CD4-positive, alpha-beta T cell treated with Interleukin-17A for 1 hour (primary cell): Measurements from ENCODE around the gene PHF20.
"Not testable (repeated sequence)": the region's sequence is repeated elsewhere in the genome, so short reads cannot be mapped to it uniquely, and the experiment has no call there.

Experiments used
- DNase-seq: peaks from one replicate; pipeline ENCODE4 v3.0.0-alpha.2; 2020

Gene PHF20

DNA sequence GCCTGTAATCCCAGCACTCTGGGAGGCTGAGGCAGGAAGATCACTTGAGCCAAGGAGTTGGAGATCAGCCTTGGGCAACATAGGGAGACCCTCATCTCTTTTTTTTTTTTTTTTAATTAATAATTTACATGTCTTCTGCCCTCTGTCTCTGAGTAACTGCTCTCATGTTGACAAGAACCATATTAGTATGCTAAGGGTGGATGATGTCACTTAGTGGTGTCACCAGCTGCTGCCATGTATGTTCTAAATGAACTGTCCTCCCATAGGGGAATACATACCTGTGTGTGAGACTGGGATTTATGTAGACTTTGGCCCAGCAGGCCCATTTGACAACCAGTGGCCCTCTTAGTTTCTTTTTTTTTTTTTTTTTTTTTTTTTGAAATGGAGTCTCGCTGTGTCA lies 116.8 kb downstream of the PHF20 start:
- DNase-seq = no peak

DNA sequence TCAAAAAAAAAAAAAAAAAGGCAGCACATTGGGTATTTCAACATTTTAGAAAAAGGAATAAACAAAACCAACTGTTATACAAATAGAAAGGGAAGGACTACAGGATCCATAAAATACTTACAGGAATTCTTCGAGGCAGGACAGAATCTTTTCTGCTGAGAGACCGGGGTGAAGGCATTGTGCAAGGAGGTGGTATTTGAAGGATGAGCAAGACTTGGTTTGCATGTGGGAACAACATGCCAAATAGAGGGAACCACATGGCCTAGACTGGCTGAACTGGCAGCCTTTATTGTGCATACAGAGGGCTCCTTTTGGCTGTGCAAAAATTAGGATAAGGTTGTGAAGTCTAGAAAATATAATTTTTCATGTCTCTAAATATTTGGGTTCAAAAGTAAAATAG lies 119.6 kb downstream of the PHF20 start:
- no peak for DNase-seq

DNA sequence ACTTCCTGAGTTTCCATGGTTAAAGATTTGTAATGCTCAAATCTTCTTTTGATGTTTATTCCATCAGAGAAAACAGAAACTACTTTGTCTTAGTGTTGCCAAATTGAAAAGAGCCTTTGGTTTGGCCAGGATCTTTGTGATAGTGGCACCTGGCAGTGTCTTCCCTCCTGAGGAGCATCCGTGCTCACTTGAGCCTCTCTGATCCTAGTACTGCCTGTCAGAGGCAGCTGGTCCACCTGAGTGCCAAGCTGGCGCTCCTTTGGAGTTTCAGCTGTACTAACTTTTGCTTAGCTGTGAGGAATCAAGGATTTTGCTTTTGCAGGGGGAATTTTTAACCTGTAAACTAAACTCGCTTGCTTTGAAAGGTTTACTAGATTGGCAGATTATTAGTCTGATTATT lies 121.1 kb downstream of the PHF20 start:
- no peak for DNase-seq

DNA sequence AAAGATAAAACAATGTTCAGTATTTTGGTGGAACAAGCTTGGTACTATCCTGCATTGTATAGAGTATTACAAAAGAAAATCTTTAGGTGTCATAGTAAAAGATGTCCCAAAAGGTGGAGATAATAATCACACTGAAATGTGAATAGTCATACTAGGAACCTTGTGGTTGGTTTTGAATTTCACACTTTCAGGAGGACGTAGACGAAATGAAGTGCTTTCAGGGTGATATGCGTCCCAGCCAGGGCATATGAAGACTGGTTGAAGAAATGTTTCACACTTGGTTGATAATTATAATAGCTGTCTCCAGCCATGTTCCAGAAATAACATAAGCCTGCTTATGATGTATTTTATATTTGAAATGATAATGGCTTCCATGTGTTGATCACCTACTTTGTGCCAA lies 122.1 kb downstream of the PHF20 start:
- DNase-seq = no peak

DNA sequence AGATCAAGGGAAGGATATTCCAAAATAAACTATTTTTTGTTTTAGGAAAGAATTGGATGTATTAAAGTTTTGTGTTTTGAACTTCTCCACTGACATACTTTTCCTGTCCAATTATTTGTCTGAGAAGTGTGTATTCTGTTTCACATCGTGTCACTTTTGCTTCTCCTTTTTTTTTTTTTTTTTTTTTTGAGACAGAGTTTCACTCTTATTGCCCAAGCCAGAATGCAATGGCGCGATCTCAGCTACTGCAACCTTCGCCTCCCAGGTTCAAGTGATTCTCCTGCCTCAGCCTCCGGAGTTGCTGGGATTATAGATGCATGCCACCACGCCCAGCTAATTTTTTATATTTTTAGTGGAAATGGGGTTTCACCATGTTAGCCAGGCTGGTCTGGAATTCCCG lies 123.7 kb downstream of the PHF20 start:
- DNase-seq = not testable (repeated sequence)

DNA sequence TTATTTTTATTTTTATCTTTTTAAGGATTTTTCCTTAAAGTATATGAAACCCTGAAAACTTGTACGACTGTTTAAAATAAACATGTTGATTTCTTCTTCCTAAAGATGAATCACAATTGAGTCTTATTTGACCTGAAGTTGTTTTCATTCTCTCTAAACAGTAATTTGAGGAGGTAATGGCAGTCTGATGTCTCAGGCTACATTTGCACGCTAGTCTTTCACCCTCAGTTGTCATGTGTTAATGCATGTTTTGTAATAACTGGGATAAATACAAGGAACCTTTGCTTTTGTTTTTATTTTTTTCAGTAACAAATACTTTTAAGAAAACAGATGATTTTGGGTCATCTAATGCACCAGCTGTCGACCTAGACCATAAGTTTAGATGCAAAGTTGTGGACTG lies 127.2 kb downstream of the PHF20 start:
- DNase-seq = no peak

DNA sequence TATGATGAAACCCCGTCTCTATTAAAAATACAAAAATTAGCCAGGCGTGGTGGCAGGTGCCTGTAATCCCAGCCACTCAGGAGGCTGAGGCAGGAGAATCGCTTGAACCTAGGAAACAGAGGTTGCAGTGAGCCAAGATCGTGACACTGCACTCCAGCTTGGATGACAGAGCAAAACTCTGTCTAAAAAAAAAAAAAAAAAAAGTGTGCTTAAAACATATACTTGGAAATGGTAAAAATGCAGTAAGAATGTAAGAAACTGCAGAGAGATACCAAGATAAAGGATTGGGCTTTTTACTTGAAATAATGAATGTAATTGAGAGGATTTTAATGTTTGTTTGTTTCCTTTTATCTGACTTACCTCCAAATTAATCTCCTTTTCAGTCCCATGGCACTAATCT lies 129.4 kb downstream of the PHF20 start:
- DNase-seq = not testable (repeated sequence)

DNA sequence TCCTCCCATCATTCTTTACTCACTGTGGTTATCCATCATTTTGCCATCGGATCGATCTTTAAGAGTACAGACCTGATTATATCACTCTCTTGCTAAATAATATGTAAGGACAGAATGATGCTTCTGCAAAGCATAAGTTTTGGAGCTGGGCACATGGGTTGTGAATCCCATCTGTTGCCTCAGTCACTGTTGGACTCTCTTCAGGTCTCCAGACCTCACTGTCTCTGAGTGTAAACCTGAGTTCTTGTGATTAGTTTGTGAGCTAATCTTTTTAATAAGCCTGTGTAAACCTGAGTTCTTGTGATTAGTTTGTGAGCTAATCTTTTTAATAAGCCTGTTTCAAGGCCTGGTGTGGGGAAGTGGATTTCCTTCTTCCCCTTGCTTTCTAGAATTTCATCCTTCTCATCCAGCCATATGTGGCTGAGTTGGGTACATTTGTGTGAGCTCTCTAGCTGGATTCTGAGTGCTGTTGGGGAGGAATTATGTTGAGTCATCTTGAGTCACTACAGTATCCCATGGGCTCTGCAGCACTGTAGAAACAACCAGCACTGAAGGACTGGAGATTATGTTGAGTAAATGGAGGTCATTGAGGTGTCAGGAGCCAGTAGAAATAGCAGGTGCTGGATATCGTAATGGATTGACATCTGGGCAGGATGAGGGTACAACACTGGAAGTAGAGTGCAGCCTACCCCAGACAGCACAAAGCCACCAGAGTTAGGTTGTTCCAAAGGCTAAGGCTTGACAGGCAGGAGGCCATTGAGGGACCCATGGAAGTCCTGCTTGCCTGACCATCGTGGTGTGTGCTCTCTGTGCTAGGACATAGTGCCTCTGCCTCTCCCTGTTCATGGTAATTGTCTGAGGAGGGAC lies 130.1 kb downstream of the PHF20 start:
- DNase-seq = no peak

DNA sequence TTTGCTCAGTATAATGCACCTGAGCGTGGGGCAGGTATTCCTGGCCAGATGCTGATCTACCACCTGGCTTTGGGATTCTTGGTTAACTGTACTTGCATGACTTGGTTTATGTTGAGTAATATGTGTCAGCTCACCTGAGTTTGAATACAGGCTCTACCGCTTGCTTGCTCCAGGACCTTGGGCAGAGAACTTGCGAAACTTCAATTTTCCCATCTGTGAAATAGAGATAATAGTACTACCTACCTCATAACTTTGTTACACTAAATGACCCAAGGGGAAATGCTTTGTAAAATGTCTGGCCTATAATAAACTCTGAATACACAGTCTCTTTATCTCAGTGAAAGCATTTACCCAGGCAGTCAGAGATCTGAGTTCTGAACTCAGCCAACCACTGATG lies 130.7 kb downstream of the PHF20 start:
- DNase-seq = no peak

DNA sequence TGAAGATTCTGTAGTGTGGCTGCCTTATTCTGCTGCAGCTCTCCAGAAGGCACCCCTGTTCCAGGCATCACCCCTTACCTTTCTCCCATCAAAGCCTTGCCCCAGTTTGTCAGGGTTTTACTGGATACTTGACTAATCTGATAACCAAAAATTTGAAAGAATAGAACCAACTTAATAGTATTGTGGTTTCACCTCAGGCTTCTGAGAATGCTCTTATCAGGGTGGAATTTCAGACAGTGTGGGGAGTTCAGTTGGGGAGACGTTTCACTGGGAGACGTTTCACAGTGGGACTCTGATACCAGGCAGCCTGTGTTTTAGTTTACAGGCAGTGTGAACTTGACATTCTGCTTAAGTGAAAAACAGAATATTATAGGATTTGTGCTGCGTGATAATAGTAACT lies 132.0 kb downstream of the PHF20 start:
- DNase-seq = no peak

DNA sequence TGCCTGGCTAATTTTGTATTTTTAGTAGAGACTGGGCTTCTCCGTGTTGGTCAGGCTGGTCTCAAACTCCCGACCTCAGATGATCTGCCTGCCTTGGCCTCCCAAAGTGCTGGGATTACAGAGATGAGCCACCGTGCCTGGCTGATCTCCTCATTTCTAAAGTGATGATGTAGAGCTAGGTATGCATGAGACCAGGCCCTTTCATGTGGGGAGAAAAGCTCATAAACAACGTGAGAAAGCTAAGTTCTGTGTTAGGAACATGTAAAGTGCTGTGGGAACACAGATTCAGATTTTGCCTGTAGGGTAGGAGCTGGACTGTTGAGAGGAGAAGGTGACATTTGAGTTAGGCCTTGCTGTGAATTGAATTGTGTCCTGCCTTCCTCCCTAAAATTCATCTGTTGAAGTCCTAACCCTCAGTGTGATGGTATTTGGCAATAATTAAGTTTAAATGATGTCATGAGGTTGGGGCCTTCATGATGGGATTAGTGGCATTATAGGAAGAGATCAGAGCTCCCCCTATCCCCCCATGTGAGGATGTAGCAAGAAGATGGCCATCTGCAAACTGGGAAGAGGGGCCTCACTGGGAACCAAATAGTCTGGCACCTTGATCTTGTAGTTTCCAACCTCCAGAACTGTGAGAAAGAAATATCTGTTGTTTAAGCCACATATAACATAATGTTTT lies 133.3 kb downstream of the PHF20 start:
- DNase-seq = no peak

DNA sequence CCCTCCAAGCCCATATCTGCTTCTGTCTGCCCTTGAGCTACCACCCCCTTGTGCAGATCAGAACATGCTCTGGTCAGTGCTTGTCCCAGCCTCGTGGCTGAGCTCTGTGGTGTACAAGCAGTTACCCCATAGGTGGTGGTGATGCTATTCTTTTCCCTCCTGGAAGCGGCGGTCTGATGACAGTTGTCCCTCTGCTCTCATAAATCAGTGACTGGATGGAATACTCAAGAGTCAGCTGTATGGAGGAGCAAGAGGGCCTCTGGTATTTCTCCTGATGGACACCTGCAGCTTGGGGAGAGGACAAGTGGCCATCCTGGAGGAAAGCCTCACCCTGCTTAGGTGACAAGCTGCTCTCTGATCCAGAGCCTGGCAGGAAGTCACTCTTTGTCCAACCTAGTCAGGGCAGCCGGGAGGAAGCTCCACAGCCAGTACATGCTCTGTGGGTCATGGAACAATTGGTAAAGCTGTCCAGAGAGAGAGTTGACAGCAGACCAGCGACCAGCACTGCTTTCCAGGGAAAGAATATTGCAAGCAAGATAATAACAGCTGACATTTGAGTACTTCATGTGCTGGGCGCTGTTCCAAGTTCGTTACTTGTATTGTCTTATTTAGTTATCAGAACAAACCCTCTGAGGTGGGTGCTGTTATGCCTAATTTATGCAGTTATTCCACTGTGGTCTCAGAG lies 135.3 kb downstream of the PHF20 start:
- no peak for DNase-seq

DNA sequence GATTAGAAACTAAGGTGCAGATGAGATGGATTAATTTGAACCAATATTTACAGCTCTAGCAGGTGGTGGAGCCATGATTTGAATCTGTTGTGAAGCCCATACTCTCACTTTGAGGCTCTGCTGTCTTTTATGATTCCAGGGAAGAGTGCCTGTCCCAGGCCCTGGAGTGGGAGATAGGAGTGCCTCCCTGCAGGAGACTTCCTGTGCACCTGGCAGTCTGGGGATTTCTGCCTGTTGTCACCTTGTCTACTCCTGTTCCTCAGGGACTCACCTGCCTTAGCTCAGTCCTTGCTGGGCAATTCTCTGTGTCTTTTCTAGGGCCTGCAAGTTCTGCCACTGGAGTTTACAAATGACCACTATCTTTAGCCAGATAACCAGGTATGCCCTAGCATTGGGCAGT lies 136.2 kb downstream of the PHF20 start:
- DNase-seq = no peak

DNA sequence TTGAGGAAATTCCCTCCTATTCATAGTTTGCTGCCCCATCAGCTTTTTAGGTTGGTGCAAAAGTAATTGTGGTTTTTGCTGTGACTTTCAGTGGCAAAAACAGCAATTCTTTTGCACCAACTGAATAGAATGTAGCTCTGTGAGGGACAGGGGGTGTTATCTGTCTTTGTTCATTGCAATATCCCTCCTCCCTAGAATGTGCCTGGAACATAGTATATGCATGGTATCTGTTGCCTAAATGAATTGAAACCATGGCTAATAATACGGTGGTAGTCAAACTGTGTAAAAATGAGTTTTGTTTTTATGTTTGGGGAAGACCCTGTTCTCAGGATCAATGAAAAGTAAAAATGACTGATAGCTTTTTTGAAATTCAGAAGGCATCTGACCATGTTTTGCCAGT lies 137.4 kb downstream of the PHF20 start:
- DNase-seq = no peak

DNA sequence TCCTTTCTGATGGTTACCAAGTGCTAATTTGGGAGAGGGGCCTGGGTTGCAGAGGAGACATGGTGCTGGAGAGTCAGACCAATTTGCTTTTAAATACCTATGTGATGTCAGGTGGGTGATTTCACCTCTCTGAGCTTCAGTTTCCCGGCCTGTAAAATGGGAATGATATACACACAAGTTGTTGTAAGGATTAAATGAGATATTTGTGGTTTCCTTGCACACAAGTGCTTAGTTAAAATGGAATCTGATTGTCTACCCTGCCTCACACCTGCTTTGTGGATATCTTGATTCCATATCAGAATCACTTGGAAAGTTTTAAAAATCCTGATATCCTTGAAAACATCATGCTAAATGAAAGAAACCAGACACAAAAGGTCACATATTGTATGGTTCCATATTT lies 138.0 kb downstream of the PHF20 start:
- DNase-seq = no peak

DNA sequence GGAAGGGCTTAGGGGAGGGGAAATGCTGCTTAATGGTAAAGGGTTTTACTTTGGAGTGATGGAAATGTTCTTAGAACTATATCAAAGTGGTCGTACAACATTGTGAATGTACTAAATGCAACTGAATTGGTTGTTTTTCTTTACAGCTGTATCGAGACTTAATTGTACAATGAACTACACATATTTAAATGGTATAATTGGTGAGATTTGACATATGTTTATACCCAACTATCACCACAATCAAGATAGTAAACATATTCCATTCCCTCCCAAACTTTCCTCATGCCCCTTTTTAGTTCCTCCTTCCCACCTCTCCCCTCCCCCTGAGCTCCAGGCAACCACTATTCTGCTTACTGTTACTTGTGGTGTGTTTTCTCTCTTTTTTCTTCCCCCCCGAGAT lies 138.4 kb downstream of the PHF20 start:
- no peak for DNase-seq

DNA sequence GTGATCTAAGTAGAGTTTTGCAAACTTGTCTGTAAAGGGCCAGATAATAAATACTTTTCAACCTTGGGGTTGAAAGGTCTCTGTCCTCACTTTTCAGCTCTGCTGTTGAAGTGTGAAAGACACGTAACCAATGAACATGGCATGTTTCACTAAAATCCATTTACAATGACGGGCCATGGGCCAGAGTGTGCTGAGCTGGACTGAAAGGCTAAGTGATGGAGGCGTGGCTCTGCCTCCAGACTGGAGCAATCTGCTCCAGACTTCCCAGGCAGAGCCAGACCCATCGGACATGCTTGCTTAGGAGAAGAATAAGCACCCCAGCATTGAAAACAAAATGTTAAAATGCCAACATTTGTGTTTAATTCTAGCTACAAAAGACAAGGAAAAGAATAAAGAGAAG lies 141.1 kb downstream of the PHF20 start:
- no peak for DNase-seq

DNA sequence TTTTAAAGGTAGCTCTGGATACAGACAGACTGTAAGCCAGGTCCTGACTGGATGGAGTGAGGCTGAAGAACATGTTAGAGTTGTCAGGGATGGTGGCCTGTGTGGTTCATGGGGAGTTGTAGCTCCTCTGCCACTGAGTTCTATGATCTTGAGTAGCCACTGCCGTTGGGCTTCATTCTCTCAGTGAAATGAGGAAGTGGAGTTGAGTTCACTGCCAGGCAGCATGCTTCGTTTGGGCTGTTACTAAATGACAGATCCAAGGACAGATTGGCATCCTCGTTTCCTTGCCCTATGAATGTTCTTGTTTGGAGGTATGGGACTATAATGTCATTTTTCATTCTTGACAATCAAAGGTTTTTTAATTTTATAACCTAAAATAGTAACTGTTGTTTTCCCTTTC lies 145.3 kb downstream of the PHF20 start:
- DNase-seq = no peak

DNA sequence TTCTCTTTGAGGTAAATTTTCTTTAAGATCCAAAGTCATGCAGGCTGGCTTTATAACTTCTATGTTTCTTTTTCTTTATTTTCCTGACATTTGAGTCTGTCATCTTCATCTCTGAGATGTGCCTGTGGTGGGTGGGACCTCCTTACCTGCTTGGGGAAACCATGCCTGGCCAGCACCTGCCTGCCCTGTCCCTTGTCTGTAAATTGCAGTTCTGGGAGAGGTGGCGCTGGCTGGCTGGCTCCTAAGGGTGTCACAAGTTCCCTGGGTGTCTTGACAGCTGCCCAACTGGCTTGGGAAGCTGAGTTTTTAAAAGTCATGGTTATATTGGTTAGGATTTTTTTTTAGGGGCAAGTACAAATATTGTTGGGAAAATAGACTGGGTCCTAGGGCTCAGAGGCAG lies 146.2 kb downstream of the PHF20 start:
- no peak for DNase-seq

DNA sequence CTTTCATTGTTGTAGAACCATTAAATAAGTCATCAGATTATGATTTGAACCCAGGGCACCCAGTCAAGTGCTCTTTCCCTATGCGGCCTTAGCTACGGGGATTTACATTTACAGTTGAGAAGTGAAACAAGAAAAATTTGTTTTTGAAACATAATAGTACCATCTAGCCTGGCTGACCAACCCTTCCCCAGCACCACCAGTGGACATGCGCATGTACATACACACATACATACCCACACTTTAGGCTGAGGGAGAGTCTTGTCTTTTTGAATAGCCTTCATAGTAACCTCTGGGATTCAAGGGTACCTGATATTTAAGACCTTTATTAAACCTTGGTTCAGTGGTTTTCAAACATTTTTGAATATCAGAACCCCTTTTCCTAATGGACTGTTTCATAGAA lies 148.7 kb downstream of the PHF20 start:
- DNase-seq = no peak

DNA sequence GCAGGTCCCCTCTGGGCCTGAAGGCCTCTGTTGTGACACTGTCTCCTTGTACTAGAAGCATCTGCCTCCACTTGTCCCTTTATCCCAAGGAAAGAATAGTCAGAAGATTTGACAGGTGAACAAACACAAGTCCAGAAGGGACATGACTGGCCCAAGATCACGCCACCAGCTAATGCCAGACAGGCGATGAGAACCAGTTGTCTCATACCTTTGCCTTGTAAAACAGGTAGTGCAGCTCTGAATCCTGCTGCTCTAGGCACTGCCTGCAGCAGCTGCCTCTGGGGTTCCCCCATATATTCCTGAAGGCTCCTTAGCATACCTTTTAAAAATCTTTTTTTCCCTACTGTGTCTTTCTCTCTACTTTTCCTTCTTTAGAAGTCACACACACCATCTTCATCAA lies 157.5 kb downstream of the PHF20 start:
- no peak for DNase-seq

DNA sequence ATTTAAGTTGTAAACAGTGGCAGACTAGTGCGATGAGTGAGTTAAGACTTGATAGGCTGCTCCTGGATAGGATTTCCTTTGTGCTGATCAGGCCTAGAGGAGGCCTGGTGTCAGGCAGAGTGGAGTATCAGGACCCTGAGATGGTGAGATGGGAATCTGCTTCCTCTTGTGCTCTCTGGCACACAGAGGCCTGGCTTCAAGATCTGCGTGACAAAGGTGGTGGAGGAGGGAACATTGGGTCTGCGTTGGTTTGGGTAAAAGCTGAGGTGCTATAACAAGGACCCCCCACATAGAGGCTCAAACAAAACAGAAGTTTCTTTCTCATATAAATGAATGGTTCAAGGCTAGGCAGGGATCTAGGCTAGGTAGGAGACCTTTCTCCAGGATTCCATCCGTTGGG lies 162.2 kb downstream of the PHF20 start:
- DNase-seq = no peak

DNA sequence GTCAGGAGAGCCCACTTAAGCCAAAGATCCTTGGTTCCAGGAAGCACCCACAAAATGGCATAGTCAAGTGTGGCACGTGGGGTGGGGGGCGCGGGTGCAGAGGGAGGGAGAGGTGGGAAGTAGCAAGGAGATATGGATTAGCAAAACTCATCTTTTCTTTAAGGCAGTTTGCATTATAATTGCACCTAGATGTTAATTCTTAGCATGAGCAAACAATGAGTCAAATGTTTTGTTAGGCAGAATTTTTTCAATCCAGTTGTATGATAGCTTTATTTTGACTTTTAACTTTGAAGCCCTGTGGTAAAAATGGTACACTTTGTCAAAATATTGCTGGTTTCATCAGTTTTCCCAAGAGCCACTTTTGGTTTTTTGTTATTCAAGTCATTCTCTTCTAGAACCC lies 167.4 kb downstream of the PHF20 start:
- DNase-seq = no peak

DNA sequence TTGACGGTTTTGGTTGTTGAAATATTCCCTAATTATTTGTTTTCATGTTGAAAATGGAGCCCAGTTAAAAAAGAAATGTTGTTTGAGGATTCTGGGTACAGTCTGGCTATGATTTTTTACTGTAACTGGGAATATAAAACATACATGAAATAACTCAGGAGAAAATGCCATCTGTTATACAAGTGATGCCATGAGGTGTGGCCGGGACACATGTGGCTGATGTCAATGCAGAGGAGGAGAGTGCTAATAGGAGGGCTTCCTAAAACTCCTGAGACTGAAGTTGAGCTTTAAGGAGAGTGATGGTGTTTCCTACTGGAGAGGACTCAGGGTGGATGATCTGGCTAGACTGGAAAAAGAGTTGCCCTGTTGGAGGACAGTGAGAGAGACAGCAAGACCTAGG lies 169.8 kb downstream of the PHF20 start:
- no peak for DNase-seq
